Hepatocyte (in vitro differentiated cells): ENCODE measurements around the gene KCNS3. TPM values are rescaled to one million over a fixed set of nuclear protein-coding genes. Genes with fewer than 3 reads are reported as not detected.
A peak's percentile ranks its signal among the peaks of the same experiment; 100 is the strongest.

ENCODE experiments used
- DNase-seq: peaks from one replicate; pipeline ENCODE4 v3.0.0-alpha.2; 2016; ENCODE audit warnings: low spot score
- H2AFZ ChIP-seq: fragments of 200-600 bp; sonication (generic); 2 replicates; pipeline ENCODE4 v1.6.0; 2016; ENCODE audit warnings: antibody characterized with exemption, mild to moderate bottlenecking
- H3K27ac ChIP-seq: fragments of 200-600 bp; sonication (generic); 2 replicates; pipeline ENCODE4 v1.5.1; 2016; ENCODE audit warnings: mild to moderate bottlenecking
- H3K27me3 ChIP-seq: fragments of 200-600 bp; sonication (generic); 2 replicates; pipeline ENCODE4 v1.6.1; 2016
- H3K36me3 ChIP-seq: fragments of 200-600 bp; sonication (generic); replicated peaks from 2 replicates; pipeline ENCODE4 v1.5.1; 2016; ENCODE audit warnings: low read depth; ENCODE audit not compliant: insufficient read depth
- H3K4me1 ChIP-seq: fragments of 200-600 bp; sonication (generic); 2 replicates; pipeline ENCODE4 v1.5.1; 2016; ENCODE audit warnings: mild to moderate bottlenecking, moderate library complexity; ENCODE audit not compliant: insufficient read depth
- H3K4me2 ChIP-seq: fragments of 200-600 bp; sonication (generic); 2 replicates; pipeline ENCODE4 v1.6.0; 2016
- H3K4me3 ChIP-seq: fragments of 200-600 bp; sonication (generic); 2 replicates; pipeline ENCODE4 v1.5.1; 2016; ENCODE audit warnings: mild to moderate bottlenecking
- H3K79me2 ChIP-seq: fragments of 200-600 bp; sonication (generic); 2 replicates; pipeline ENCODE4 v1.6.0; 2017; ENCODE audit warnings: mild to moderate bottlenecking
- H3K9me2 ChIP-seq: fragments of 200-600 bp; sonication (generic); replicated peaks from 2 replicates; pipeline ENCODE4 v1.6.0; 2017; ENCODE audit warnings: mild to moderate bottlenecking; ENCODE audit not compliant: insufficient read depth
- H3K9me3 ChIP-seq: fragments of 200-600 bp; sonication (generic); 2 replicates; pipeline ENCODE4 v1.5.1; 2016; ENCODE audit warnings: low read depth, mild to moderate bottlenecking
- H4K20me1 ChIP-seq: fragments of 200-600 bp; sonication (generic); 2 replicates; pipeline ENCODE4 v1.6.0; 2016; ENCODE audit warnings: mild to moderate bottlenecking; ENCODE audit not compliant: insufficient read depth, poor library complexity, severe bottlenecking
- CTCF ChIP-seq: fragments of 200-600 bp; sonication (generic); IDR thresholded peaks from 2 replicates; pipeline ENCODE4 v1.5.1; 2016; ENCODE audit warnings: antibody characterized with exemption, mild to moderate bottlenecking; ENCODE audit not compliant: poor library complexity
- EZH2 ChIP-seq: fragments of 200-600 bp; sonication (generic); IDR thresholded peaks from 2 replicates; pipeline ENCODE4 v1.6.1; 2016; ENCODE audit warnings: antibody characterized with exemption, mild to moderate bottlenecking, borderline replicate concordance
- EZH2phosphoT487 ChIP-seq: fragments of 200-600 bp; sonication (generic); IDR thresholded peaks from one replicate; pipeline ENCODE4 v1.6.1; 2018; ENCODE audit warnings: antibody characterized with exemption, mild to moderate bottlenecking, low read depth, moderate library complexity; ENCODE audit not compliant: unreplicated experiment, severe bottlenecking
- WGBS: methylation state at CpG from one replicate; pipeline ENCODE4 v1.1.6; 2016; ENCODE audit warnings: low lambda C conversion rate; ENCODE audit errors: missing lambda C conversion rate; 5-methylcytosine and 5-hydroxymethylcytosine counted together
- polyA plus RNA-seq: library from polyadenylated mRNA; unstranded; fragments of >200 nt; fragmentation: Nextera tagmentation; extraction: Ambion mirVana; gene quantifications from 2 replicates; pipeline ENCODE4 v1.2.1, GENCODE V29; 2016
- total RNA-seq: library from RNA; depleted of rRNA; stranded (reverse); fragments of >200 nt; gene quantifications from 2 replicates; pipeline ENCODE4 v1.2.3, GENCODE V29; 2014

Gene KCNS3
- total and polyA plus RNA-seq, 2 experiments from 2014 or later: 4.8 TPM

GRCh38 chr2:17975401-17975800 is 96.9 kb downstream of the KCNS3 start:
- TF ChIP-seq EZH2: no peak
- no peak for TF ChIP-seq CTCF
- TF ChIP-seq EZH2phosphoT487: no peak
- H3K4me2 ChIP-seq: no peak overlapping the region
- 80% methylated on average over 2 of the region's 2 CpGs for WGBS
- H3K4me3 ChIP-seq: no peak overlapping the region
- H3K27ac ChIP-seq: no peak overlapping the region
- no peaks in the 10 kb centered on the region for H3K9me2 ChIP-seq
- H3K36me3 ChIP-seq: no peaks in the 10 kb centered on the region
- DNase-seq: no peak
- H4K20me1 ChIP-seq: no peaks in the 10 kb centered on the region
- no peaks in the 10 kb centered on the region for H3K9me3 ChIP-seq
- peaks cover 10% of the 10 kb centered on the region for H3K4me1 ChIP-seq
- no peaks in the 10 kb centered on the region for H3K27me3 ChIP-seq
- no peaks in the 10 kb centered on the region for H3K79me2 ChIP-seq
- H2AFZ ChIP-seq: no peak overlapping the region

- Histone ChIP-seq H3K9me3 (no peaks in the 10 kb centered on the region), H3K27ac (no peak overlapping the region), H3K4me2 (no peak overlapping the region), H4K20me1 (no peaks in the 10 kb centered on the region), H2AFZ (no peak overlapping the region), H3K9me2 (no peaks in the 10 kb centered on the region), H3K4me1 (no peaks in the 10 kb centered on the region), H3K27me3 (no peaks in the 10 kb centered on the region), H3K4me3 (no peak overlapping the region), H3K79me2 (no peaks in the 10 kb centered on the region), H3K36me3 (no peaks in the 10 kb centered on the region)
- 82% methylated on average over 6 of the region's 6 CpGs for WGBS
- peak; percentile 14 for DNase-seq
- no peak for TF ChIP-seq EZH2phosphoT487
- TF ChIP-seq EZH2: no peak
- no peak for TF ChIP-seq CTCF
Measured at GRCh38 chr2:17976871-17977746, 98.6 kb downstream of the KCNS3 start.

- Histone ChIP-seq H3K9me2 (no peaks in the 10 kb centered on the region), H3K27ac (no peak overlapping the region), H2AFZ (no peak overlapping the region), H3K4me2 (no peak overlapping the region), H3K9me3 (no peaks in the 10 kb centered on the region), H4K20me1 (no peaks in the 10 kb centered on the region), H3K27me3 (no peaks in the 10 kb centered on the region), H3K4me3 (no peak overlapping the region), H3K36me3 (no peaks in the 10 kb centered on the region), H3K79me2 (no peaks in the 10 kb centered on the region), H3K4me1 (no peaks in the 10 kb centered on the region)
- DNase-seq: no peak
- TF ChIP-seq EZH2phosphoT487 (no peak), EZH2 (no peak), CTCF (no peak)
Measured at GRCh38 chr2:17979707-17980106, 101.2 kb downstream of the KCNS3 start.
